Gastrocnemius medialis (tissue), 4 donors: Measurements from ENCODE around the gene TAX1BP1. TPM values are rescaled to one million over a fixed set of nuclear protein-coding genes. Genes with fewer than 3 reads are reported as not detected.

ENCODE experiments used
- ATAC-seq, 2 donors: fragments of 150-250 bp; one replicate each; pipeline ENCODE4 v1.9.1; 2016
- DNase-seq, 2 donors: peaks; one replicate each; pipeline ENCODE4 v3.0.0-alpha.2; 2019
- H3K27ac ChIP-seq, 4 donors: fragments of 200-600 bp; sonication (generic); 1 replicate in 1 of 4; 2 replicates in 3 of 4; pipeline ENCODE4 v1.5.1; 2016 to 2018; ENCODE audit warnings: mild to moderate bottlenecking in 2 of 4, moderate library complexity in 1 of 4
- H3K27me3 ChIP-seq, 3 donors: fragments of 200-600 bp; sonication (generic) in 2 of 3; 1 replicate in 1 of 3; 2 replicates in 2 of 3; pipeline versions ENCODE4 v1.5.1 to v1.6.0; 2016 to 2019; ENCODE audit warnings: mild to moderate bottlenecking in 1 of 3, moderate library complexity in 1 of 3
- H3K36me3 ChIP-seq, 2 donors: fragments of 200-600 bp; sonication (generic) in 1 of 2; one replicate each; pipeline ENCODE4 v1.5.1; 2017 to 2018
- H3K4me1 ChIP-seq, 2 donors: fragments of 200-600 bp; sonication (generic) in 1 of 2; one replicate each; pipeline ENCODE4 v1.5.1; 2016 to 2017; ENCODE audit warnings: mild to moderate bottlenecking in 2 of 2
- H3K4me3 ChIP-seq, 4 donors: fragments of 200-600 bp; sonication (generic) in 3 of 4; 1 replicate in 1 of 4; 2 replicates in 3 of 4; pipeline ENCODE4 v1.5.1; 2016 to 2019; ENCODE audit warnings: mild to moderate bottlenecking in 2 of 4
- H3K9me3 ChIP-seq, 3 donors: fragments of 200-600 bp; sonication (generic) in 2 of 3; 1 replicate in 1 of 3; 2 replicates in 2 of 3; pipeline ENCODE4 v1.5.1; 2016 to 2019
- POLR2A ChIP-seq, 2 donors: fragments of 450-650 bp; IDR thresholded peaks; one replicate each; pipeline ENCODE4 v1.6.1; 2017; ENCODE audit warnings: antibody characterized with exemption in 2 of 2, mild to moderate bottlenecking in 2 of 2, moderate library complexity in 2 of 2
- in situ Hi-C, 4 donors: fragments of 200-750 bp; cut with MboI; loops; one replicate each; pipeline versions ENCODE4 v1.15.0 to v1.8.0; 2017; ENCODE audit warnings: low sequenced_read_pairs in 4 of 4
- intact Hi-C: fragments of 100-400 bp; cut with DNase I; formaldehyde crosslinking; loops from one replicate; pipeline ENCODE4 v1.15.1; 2023; ENCODE audit warnings: low total_unique reads
- total RNA-seq, 4 donors: library from RNA; depleted of rRNA; stranded (reverse); fragments of >200 nt; gene quantifications; one replicate each; pipeline versions ENCODE4 v1.1.0 to v1.2.3, GENCODE V29; 2016
- TF ChIP-seq, protein P1 (sequence below), 5 experiments: fragments of 450-650 bp in 3 of 5; fragments of 200-600 bp in 2 of 5; sonication (generic) in 2 of 5; IDR thresholded peaks in 4 of 5; conservative IDR thresholded peaks in 1 of 5; 1 replicate in 4 of 5; 2 replicates in 1 of 5; pipeline ENCODE4 v1.5.1; 2016 to 2019; ENCODE audit warnings: antibody characterized with exemption in 5 of 5, mild to moderate bottlenecking in 3 of 5, moderate library complexity in 3 of 5

The TAX1BP1 gene
- total RNA-seq, 4 donors from 2014 or later, result 110 to 136 (median 113) TPM

DNA sequence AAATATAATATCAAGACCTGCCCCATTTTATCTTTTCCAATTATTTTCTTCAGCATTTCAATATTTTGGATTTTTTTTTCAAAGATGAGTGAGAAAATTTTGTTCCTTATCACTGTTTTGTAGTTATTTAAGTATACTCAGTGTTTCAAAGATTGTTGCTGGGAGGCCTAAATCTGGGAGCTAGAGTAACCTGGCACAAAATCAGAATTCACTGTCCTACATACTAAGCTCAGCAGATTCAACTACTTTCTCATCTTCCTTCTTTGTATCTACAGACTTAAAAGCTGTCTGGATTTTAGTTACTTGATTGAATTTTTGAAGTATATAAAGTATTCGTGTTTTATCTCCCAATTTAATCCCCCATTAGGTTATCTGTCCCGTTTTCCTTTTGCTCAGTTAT, 85.9 kb downstream of the TAX1BP1 start:
- intact Hi-C loops (no loop called here), in situ Hi-C loops (no loop called here)
- peaks cover 0 to 29% of the 10 kb centered on the region in 2 donors for H3K36me3 ChIP-seq
- H3K27ac ChIP-seq, result no peak overlapping the region
- DNase-seq (no peak), ATAC-seq (no peak)
- H3K27me3 ChIP-seq, result no peaks in the 10 kb centered on the region
- no peak overlapping the region for H3K4me3 ChIP-seq
- no peak for TF ChIP-seq POLR2A (IDR thresholded peaks at IDR 0.05)
- TF ChIP-seq, protein P1, sequence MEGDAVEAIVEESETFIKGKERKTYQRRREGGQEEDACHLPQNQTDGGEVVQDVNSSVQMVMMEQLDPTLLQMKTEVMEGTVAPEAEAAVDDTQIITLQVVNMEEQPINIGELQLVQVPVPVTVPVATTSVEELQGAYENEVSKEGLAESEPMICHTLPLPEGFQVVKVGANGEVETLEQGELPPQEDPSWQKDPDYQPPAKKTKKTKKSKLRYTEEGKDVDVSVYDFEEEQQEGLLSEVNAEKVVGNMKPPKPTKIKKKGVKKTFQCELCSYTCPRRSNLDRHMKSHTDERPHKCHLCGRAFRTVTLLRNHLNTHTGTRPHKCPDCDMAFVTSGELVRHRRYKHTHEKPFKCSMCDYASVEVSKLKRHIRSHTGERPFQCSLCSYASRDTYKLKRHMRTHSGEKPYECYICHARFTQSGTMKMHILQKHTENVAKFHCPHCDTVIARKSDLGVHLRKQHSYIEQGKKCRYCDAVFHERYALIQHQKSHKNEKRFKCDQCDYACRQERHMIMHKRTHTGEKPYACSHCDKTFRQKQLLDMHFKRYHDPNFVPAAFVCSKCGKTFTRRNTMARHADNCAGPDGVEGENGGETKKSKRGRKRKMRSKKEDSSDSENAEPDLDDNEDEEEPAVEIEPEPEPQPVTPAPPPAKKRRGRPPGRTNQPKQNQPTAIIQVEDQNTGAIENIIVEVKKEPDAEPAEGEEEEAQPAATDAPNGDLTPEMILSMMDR (IDR thresholded peaks at IDR 0.05 in 4 of 5, conservative IDR thresholded peaks at IDR 0.05 in 1 of 5), result no peak
- no peaks in the 10 kb centered on the region for H3K9me3 ChIP-seq
- no peaks in the 10 kb centered on the region for H3K4me1 ChIP-seq

GRCh38 chr7:27826357-27826756, 86.4 kb downstream of the TAX1BP1 start:
- H3K36me3 ChIP-seq, result peaks cover 0 to 29% of the 10 kb centered on the region in 2 donors
- no peaks in the 10 kb centered on the region for H3K27me3 ChIP-seq
- ATAC-seq, result no peak
- TF ChIP-seq POLR2A (IDR thresholded peaks at IDR 0.05), result no peak
- TF ChIP-seq, protein P1 (IDR thresholded peaks at IDR 0.05 in 4 of 5, conservative IDR thresholded peaks at IDR 0.05 in 1 of 5), result no peak
- H3K27ac ChIP-seq, result no peak overlapping the region
- H3K4me3 ChIP-seq, result no peak overlapping the region
- H3K9me3 ChIP-seq, result no peaks in the 10 kb centered on the region
- in situ Hi-C loops (no loop called here), intact Hi-C loops (no loop called here)
- DNase-seq, result no peak
- H3K4me1 ChIP-seq, result no peaks in the 10 kb centered on the region

DNA sequence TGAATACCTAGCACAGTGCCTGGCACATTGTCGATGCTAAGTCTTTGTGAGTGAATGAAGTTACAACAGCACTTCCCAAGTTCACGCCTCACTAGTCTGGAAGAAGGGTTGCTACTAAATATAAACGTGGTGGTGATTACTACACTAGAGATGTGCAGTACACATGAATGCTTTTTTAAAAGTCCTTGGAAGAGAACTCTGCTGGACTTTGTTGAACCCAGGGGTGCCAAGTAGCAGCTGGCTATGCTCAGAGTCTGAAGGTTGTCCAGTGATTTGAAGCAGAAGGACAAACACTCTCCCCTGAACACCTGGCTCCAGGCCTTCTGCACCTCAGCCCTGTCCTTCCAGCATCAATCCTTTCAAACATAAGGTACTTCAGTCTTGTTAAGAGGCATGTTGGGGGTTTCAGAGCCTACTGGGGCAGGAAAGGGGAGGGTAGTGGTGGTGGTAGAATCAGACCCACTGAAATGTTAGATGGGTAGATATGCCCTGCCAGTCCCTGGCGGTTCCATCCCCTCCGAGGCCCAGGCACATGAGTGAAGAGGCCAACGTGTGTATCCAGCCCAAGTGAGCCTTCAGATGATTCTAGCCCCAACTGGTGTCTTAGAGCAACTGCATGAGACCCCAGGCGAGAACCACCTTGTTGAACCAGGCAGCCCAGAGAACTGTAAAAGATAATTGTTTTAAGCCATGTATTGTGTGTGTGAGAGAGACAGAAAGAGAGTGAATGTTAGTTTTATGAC, 94.4 kb downstream of the TAX1BP1 start:
- Histone ChIP-seq H3K27ac (peak overlapping the region; percentile 44 to 66 (median 60)), H3K27me3 (no peaks in the 10 kb centered on the region), H3K4me3 (no peak overlapping the region), H3K4me1 (peaks cover 5 to 8% of the 10 kb centered on the region in 2 donors), H3K9me3 (no peaks in the 10 kb centered on the region), H3K36me3 (no peaks in the 10 kb centered on the region)
- ATAC-seq, result peak; percentile 87 to 94
- DNase-seq, result peak; percentile 25 to 65
- in situ Hi-C loops, result no loop called here
- intact Hi-C loops, result no loop called here
- TF ChIP-seq, protein P1 (IDR thresholded peaks at IDR 0.05 in 4 of 5, conservative IDR thresholded peaks at IDR 0.05 in 1 of 5), result no peak
- no peak for TF ChIP-seq POLR2A (IDR thresholded peaks at IDR 0.05)

DNA sequence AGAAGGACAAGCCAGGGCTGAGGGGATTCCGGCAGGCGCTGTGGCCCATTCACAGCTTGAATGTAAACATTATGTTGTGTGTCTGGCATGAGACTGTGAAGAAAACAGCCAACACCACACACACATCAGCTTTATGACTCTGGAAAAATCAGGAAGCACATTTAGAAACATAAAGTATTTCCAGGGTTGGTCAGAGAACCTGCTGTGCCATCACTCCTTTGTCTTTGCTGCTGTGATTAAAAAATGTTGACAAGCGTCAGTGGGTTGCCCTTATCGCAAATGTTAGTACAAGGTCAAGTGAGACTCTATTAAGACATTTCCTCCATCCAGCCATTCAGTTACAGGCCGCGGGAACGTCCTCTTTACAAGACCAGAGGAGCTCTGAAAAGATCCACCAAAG, 95.4 kb downstream of the TAX1BP1 start:
- H3K9me3 ChIP-seq, result no peaks in the 10 kb centered on the region
- peaks cover 5 to 8% of the 10 kb centered on the region in 2 donors for H3K4me1 ChIP-seq
- no peak overlapping the region for H3K27ac ChIP-seq
- no peaks in the 10 kb centered on the region for H3K36me3 ChIP-seq
- H3K27me3 ChIP-seq, result no peaks in the 10 kb centered on the region
- in situ Hi-C loops (no loop called here), intact Hi-C loops (no loop called here)
- ATAC-seq (no peak), DNase-seq (no peak)
- TF ChIP-seq, protein P1 (IDR thresholded peaks at IDR 0.05 in 4 of 5, conservative IDR thresholded peaks at IDR 0.05 in 1 of 5), result no peak
- no peak for TF ChIP-seq POLR2A (IDR thresholded peaks at IDR 0.05)
- no peak overlapping the region for H3K4me3 ChIP-seq
